GM12892 (cell line): ENCODE results near the gene LOC128125822.

Experiments used
- POLR2A ChIP-seq: IDR thresholded peaks from 2 replicates; pipeline ENCODE4 v1.6.1; 2011; ENCODE audit warnings: low read depth, low read length, control low read depth
- POLR2AphosphoS5 ChIP-seq: IDR thresholded peaks from 2 replicates; pipeline ENCODE4 v1.6.1; 2011; ENCODE audit warnings: low read depth, low read length, control low read depth

GRCh38 chr6:63549076-63549475 lies 23.2 kb upstream of the LOC128125822 start:
- no peak for TF ChIP-seq POLR2AphosphoS5
- no peak for TF ChIP-seq POLR2A
